Prostate gland (tissue), 2 donors: ENCODE data around the gene NT5DC4.

Experiments used
- CTCF ChIP-seq, 4 experiments: fragments of 200-600 bp in 2 of 4; fragments of 450-650 bp in 2 of 4; sonication (generic) in 2 of 4; IDR thresholded peaks; 1 replicate in 3 of 4; 2 replicates in 1 of 4; pipeline ENCODE4 v1.5.1; 2016 to 2019; ENCODE audit warnings: antibody characterized with exemption in 4 of 4, mild to moderate bottlenecking in 2 of 4, moderate library complexity in 2 of 4
- POLR2A ChIP-seq: fragments of 450-650 bp; IDR thresholded peaks from one replicate; pipeline ENCODE4 v1.6.1; 2016; ENCODE audit warnings: antibody characterized with exemption, mild to moderate bottlenecking
- POLR2AphosphoS5 ChIP-seq: sonication (generic); formaldehyde crosslinking; IDR thresholded peaks from one replicate; pipeline ENCODE4 v1.6.1; 2017; ENCODE audit warnings: antibody characterized with exemption

GRCh38 chr2:112673008-112673407, 47.8 kb upstream of the NT5DC4 start:
- TF ChIP-seq POLR2A (no peak), CTCF (IDR thresholded peaks at IDR 0.05) (no peak), POLR2AphosphoS5 (no peak)
